SK-N-SH treated with all-trans-retinoic acid at 6 μM for 48 hours (cell line): Measurements from ENCODE around the gene ACYP1.
A peak's percentile ranks its signal among the peaks of the same experiment; 100 is the strongest.

Source experiments
- ATAC-seq: fragments of 200-7000 bp; cut with Tn5 transposase; 3 replicates; pipeline ENCODE4 v1.9.1; 2020; ENCODE audit warnings: mild to moderate bottlenecking, moderate library complexity
- ARNTL ChIP-seq: fragments of 450-650 bp; formaldehyde crosslinking; IDR thresholded peaks from 2 replicates; pipeline ENCODE4 v1.5.0; 2020; ENCODE audit warnings: low read depth, mild to moderate bottlenecking, moderate library complexity, borderline replicate concordance
- BACH2 ChIP-seq: fragments of 250-450 bp; sonication (Bioruptor Pico); IDR thresholded peaks from 2 replicates; pipeline ENCODE4 v1.9.0; 2021; ENCODE audit warnings: mild to moderate bottlenecking, borderline replicate concordance
- CREB5 ChIP-seq: fragments of 250-450 bp; sonication (Bioruptor Pico); IDR thresholded peaks from 2 replicates; pipeline ENCODE4 v1.5.1; 2020; ENCODE audit warnings: low read depth, mild to moderate bottlenecking, moderate library complexity
- CSDC2 ChIP-seq: fragments of 250-450 bp; sonication (Bioruptor Pico); IDR thresholded peaks from 2 replicates; pipeline ENCODE4 v1.5.0; 2020; ENCODE audit warnings: mild to moderate bottlenecking, moderate library complexity
- CSRNP3 ChIP-seq: fragments of 250-450 bp; sonication (Bioruptor Pico); IDR thresholded peaks from 2 replicates; pipeline ENCODE4 v1.5.1; 2021; ENCODE audit warnings: mild to moderate bottlenecking, moderate library complexity
- ESRRG ChIP-seq: fragments of 250-450 bp; sonication (Bioruptor Pico); IDR thresholded peaks from 2 replicates; pipeline ENCODE4 v1.6.1; 2021; ENCODE audit warnings: mild to moderate bottlenecking
- GLIS3 ChIP-seq: fragments of 250-450 bp; sonication (Bioruptor Pico); IDR thresholded peaks from 2 replicates; pipeline ENCODE4 v1.5.0; 2020; ENCODE audit warnings: mild to moderate bottlenecking, moderate library complexity
- ISL1 ChIP-seq: fragments of 250-450 bp; sonication (Bioruptor Pico); IDR thresholded peaks from 2 replicates; pipeline ENCODE4 v2.1.2; 2022; ENCODE audit warnings: mild to moderate bottlenecking, moderate library complexity
- OSR1 ChIP-seq: fragments of 250-450 bp; sonication (Bioruptor Pico); IDR thresholded peaks from 2 replicates; pipeline ENCODE4 v1.8.0; 2022; ENCODE audit warnings: moderate library complexity, mild to moderate bottlenecking, inconsistent platforms
- PATZ1 ChIP-seq: fragments of 250-450 bp; sonication (Bioruptor Pico); IDR thresholded peaks from 2 replicates; pipeline ENCODE4 v1.8.0; 2020; ENCODE audit warnings: mild to moderate bottlenecking, moderate library complexity, borderline replicate concordance
- POU6F1 ChIP-seq: fragments of 250-450 bp; sonication (Bioruptor Pico); IDR thresholded peaks from 2 replicates; pipeline ENCODE4 v1.8.0; 2021; ENCODE audit warnings: low read depth, mild to moderate bottlenecking, moderate library complexity, borderline replicate concordance
- RARB ChIP-seq: fragments of 250-450 bp; sonication (Bioruptor Pico); IDR thresholded peaks from 2 replicates; pipeline ENCODE4 v1.8.0; 2021; ENCODE audit warnings: mild to moderate bottlenecking, moderate library complexity
- TCF4 ChIP-seq: fragments of 250-450 bp; sonication (Bioruptor Pico); IDR thresholded peaks from 2 replicates; pipeline ENCODE4 v1.8.0; 2021; ENCODE audit warnings: mild to moderate bottlenecking, moderate library complexity, borderline replicate concordance
- TOX ChIP-seq: fragments of 250-450 bp; sonication (Bioruptor Pico); IDR thresholded peaks from 2 replicates; pipeline ENCODE4 v1.8.0; 2021; ENCODE audit warnings: mild to moderate bottlenecking, moderate library complexity, borderline replicate concordance
- ZC3H10 ChIP-seq: fragments of 250-450 bp; sonication (Bioruptor Pico); IDR thresholded peaks from 2 replicates; pipeline ENCODE4 v1.5.1; 2021; ENCODE audit warnings: mild to moderate bottlenecking, moderate library complexity
- ZFP3 ChIP-seq: fragments of 250-450 bp; sonication (Bioruptor Pico); IDR thresholded peaks from 2 replicates; pipeline ENCODE4 v1.5.0; 2020; ENCODE audit warnings: mild to moderate bottlenecking, moderate library complexity
- ZFP30 ChIP-seq: fragments of 450-650 bp; formaldehyde crosslinking; IDR thresholded peaks from 2 replicates; pipeline ENCODE4 v1.5.0; 2022; ENCODE audit warnings: mild to moderate bottlenecking, moderate library complexity
- ZNF565 ChIP-seq: fragments of 450-650 bp; formaldehyde crosslinking; conservative IDR thresholded peaks from 2 replicates; pipeline ENCODE4 v1.5.0; 2020; ENCODE audit warnings: low read depth, mild to moderate bottlenecking, moderate library complexity
- ZNF8 ChIP-seq: fragments of 450-650 bp; formaldehyde crosslinking; IDR thresholded peaks from 2 replicates; pipeline ENCODE4 v1.5.0; 2020; ENCODE audit warnings: mild to moderate bottlenecking, moderate library complexity

The ACYP1 gene

GRCh38 chr14:75088566-75089373 is 24.9 kb upstream of the ACYP1 start (continued):
- TF ChIP-seq POU6F1 (no peak), TOX (CRISPR knock-in tag) (no peak), ARNTL (CRISPR knock-in tag) (no peak), ZNF8 (CRISPR knock-in tag) (no peak), ESRRG (CRISPR knock-in tag) (no peak), CSDC2 (CRISPR knock-in tag) (no peak)

- TF ChIP-seq OSR1 (CRISPR knock-in tag) (no peak), CREB5 (no peak), ARNTL (CRISPR knock-in tag) (no peak), TCF4 (CRISPR knock-in tag) (no peak), CSDC2 (CRISPR knock-in tag) (no peak), ESRRG (CRISPR knock-in tag) (no peak), ZFP3 (CRISPR knock-in tag) (no peak), ZNF565 (CRISPR knock-in tag) (no peak), BACH2 (no peak), POU6F1 (no peak)
- TF ChIP-seq, all 23 proteins: peak for 0
- no peak; the same call in 1 of the 3 replicates for ATAC-seq
These were observed 24.3 kb upstream of the ACYP1 start for GRCh38 chr14:75088153-75088552.

GRCh38 chr14:75084513-75084912 is 20.7 kb upstream of the ACYP1 start:
- ATAC-seq: peak; percentile 39; the same call in 1 of the 3 replicates
- TF ChIP-seq TCF4 (CRISPR knock-in tag) (no peak), CSRNP3 (CRISPR knock-in tag) (no peak), BACH2 (no peak), ZNF8 (CRISPR knock-in tag) (no peak), ZFP30 (no peak), ISL1 (no peak), PATZ1 (CRISPR knock-in tag) (no peak), GLIS3 (no peak), RARB (CRISPR knock-in tag) (no peak)

GRCh38 chr14:75083271-75083670 is 19.4 kb upstream of the ACYP1 start:
- ATAC-seq: no peak
- TF ChIP-seq RARB (CRISPR knock-in tag): no peak
- TF ChIP-seq TCF4 (CRISPR knock-in tag): no peak
- TF ChIP-seq ZFP30: no peak
- no peak for TF ChIP-seq CREB5
- TF ChIP-seq CSRNP3 (CRISPR knock-in tag): no peak
- no peak for TF ChIP-seq ZC3H10 (CRISPR knock-in tag)
